ENCODE data around the gene TMEM123. TPM values are rescaled to one million over a fixed set of nuclear protein-coding genes. Genes with fewer than 3 reads are reported as not detected.

Gene TMEM123
- total RNA-seq, 6 experiments from 2014 or later, result 128 to 197 (median 161) TPM

DNA sequence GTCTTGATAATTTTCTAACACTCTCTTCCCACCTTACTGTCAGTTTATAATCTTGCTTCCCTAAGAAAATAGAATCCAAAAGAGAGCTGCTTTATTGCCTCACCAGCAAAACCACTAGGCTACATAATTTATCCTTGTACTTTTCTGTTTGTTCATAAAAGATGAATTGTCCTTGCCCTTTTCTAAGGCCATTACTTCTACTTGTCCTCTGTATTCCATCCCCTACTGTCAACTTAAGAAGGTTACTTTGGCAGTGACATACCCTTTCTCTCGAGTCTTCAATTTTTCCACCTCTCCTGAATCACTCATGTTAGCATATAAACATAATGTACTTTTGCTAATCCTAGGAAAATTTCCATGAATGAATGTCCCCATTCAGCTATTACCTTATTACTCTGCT lies 87.6 kb downstream of the TMEM123 start:
- no peaks in the 10 kb centered on the region for H3K9me3 Mint-ChIP-seq

DNA sequence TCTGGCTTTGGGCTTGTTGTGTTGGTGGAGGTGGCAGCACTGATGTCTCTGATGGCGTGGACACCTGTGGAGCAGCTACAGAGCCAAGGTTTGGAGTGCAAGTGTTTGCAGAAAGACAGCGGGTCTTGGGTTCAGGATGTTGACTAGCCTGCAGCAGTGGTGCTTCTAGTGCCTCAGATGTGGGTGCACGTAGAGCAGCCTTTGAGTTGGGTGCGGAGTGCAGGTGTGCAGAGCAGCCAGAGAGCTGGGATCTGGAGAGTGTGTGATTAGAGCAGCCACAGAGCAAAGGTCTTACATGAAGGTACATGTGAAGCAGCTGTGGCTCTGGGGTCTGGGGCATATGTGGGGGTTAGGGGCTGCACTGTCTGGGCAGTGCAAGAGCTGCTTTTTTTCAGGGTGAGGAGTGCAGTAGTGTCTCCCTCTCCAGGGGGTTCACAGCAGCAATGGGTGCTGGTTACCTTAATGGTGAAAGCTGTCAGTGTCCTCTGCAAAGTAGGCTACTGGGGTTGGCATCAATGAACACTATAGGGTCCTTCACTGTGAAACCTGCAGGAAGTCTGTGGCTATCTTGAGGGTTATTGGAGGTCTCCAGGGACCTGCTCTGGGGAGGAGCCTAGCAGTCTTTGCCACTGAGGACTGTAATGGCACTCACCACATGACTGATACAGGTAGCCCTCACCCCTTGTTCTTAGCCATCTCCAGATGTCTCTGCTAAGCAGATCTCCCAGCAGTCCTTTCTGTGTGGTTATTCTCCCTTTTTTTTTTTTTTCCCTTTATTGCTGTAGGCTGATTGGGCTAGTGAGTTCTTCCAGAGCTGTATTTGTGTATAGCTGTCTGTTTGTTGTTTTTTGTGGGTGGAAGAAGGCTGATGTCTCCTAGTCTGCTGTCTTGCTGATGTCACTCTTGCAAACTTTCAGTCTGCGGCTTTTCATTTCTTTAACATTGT lies 91.2 kb downstream of the TMEM123 start:
- Mint-ChIP-seq H3K4me1 (ENCODE audit: low read depth) (peaks cover 45% of the 10 kb centered on the region), H3K36me3 (ENCODE audit: low read depth) (peaks cover 60% of the 10 kb centered on the region), H3K27ac (peak overlapping the region; percentile 28; the same call in 1 of the 2 replicates), H3K9me3 (no peaks in the 10 kb centered on the region), H3K4me3 (no peak overlapping the region), H3K27me3 (ENCODE audit: insufficient read depth) (peaks cover 2% of the 10 kb centered on the region)
- DNase-seq, result no peak
- TF ChIP-seq, protein P1, sequence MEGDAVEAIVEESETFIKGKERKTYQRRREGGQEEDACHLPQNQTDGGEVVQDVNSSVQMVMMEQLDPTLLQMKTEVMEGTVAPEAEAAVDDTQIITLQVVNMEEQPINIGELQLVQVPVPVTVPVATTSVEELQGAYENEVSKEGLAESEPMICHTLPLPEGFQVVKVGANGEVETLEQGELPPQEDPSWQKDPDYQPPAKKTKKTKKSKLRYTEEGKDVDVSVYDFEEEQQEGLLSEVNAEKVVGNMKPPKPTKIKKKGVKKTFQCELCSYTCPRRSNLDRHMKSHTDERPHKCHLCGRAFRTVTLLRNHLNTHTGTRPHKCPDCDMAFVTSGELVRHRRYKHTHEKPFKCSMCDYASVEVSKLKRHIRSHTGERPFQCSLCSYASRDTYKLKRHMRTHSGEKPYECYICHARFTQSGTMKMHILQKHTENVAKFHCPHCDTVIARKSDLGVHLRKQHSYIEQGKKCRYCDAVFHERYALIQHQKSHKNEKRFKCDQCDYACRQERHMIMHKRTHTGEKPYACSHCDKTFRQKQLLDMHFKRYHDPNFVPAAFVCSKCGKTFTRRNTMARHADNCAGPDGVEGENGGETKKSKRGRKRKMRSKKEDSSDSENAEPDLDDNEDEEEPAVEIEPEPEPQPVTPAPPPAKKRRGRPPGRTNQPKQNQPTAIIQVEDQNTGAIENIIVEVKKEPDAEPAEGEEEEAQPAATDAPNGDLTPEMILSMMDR (IDR thresholded peaks at IDR 0.05), result no peak

More for the DNA sequence above, 87.6 kb downstream of the TMEM123 start:
- Mint-ChIP-seq H3K4me1 (ENCODE audit: low read depth) (peaks cover 20% of the 10 kb centered on the region), H3K36me3 (ENCODE audit: low read depth) (peaks cover 64% of the 10 kb centered on the region), H3K27me3 (ENCODE audit: insufficient read depth) (no peaks in the 10 kb centered on the region), H3K27ac (peak overlapping the region; percentile 17), H3K4me3 (no peak overlapping the region)
- no peak for DNase-seq
- TF ChIP-seq, protein P1 (IDR thresholded peaks at IDR 0.05), result no peak

DNA sequence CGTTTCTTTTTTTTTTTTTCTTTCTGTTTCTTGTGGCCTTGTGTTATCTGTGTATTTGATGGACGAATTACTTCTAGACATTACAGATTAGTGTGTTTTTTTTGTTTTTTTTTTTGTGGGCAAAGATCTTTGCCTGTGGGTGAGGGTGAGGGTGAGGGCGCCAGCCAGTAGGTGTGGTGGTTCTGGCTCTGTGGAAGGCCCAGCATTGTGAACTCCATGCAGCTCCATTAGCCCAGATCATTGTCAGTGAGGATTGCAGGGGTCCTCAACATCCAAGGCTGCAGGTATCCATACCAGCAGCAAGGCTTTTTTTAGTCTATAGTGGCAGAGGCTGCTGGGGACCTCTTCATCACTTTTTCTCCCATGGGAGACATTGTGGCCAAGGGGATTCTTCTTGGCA lies 91.9 kb downstream of the TMEM123 start:
- Mint-ChIP-seq H3K36me3 (ENCODE audit: low read depth) (peaks cover 58% of the 10 kb centered on the region), H3K4me3 (no peak overlapping the region), H3K27ac (peak overlapping the region; percentile 28)

DNA sequence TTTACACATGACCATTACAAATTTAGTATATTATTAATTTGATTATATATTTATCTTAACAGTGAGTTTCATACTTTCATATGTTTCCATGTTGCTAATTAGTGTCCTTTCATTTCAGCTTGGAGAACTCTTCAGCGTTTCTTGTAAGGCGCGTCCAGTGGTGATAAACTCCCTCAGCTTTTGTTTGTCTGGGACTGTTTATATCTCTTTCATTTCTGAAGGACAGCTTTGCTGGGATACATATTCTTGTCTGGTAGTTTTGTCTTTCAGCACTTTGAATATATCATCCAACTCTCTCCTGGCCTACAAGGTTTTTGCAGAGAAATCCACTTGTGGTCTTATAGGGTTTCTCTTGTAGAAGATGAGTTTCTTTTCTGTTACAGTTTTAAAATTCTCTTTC lies 93.2 kb downstream of the TMEM123 start:
- TF ChIP-seq, protein P1 (IDR thresholded peaks at IDR 0.05), result no peak
- Mint-ChIP-seq H3K4me3 (no peak overlapping the region), H3K27me3 (ENCODE audit: insufficient read depth) (peaks cover 2% of the 10 kb centered on the region), H3K4me1 (ENCODE audit: low read depth) (peaks cover 61% of the 10 kb centered on the region), H3K27ac (no peak overlapping the region; the same call in 1 of the 2 replicates), H3K36me3 (ENCODE audit: low read depth) (peaks cover 59% of the 10 kb centered on the region), H3K9me3 (no peaks in the 10 kb centered on the region)
- DNase-seq, result no peak

More for the DNA sequence above, 91.9 kb downstream of the TMEM123 start:
- TF ChIP-seq, protein P1 (IDR thresholded peaks at IDR 0.05), result no peak
- Mint-ChIP-seq H3K9me3 (no peaks in the 10 kb centered on the region), H3K27me3 (ENCODE audit: insufficient read depth) (peaks cover 2% of the 10 kb centered on the region), H3K4me1 (ENCODE audit: low read depth) (peaks cover 48% of the 10 kb centered on the region)
- no peak for DNase-seq

DNA sequence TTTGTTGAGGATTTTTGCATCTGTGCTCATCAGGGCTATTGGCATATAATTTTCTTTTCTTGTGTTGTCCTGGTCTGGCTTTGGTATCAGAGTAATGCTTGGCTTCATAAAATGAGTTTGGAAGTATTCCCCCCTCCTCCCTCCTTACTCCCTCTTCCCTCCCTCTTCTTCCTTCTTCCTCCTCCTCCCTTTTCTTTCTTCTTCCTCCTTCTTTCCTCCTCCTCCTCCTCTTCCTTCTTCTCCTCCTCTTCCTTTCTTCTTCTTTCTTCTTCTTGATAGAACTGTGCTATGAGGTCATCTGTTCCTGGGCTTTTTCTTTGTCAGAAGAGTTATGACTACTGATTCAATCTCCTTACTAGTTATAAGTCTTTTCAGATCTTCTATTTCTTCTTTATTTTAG lies 95.4 kb downstream of the TMEM123 start:
- Mint-ChIP-seq H3K4me3 (peak overlapping the region; percentile 18), H3K9me3 (no peaks in the 10 kb centered on the region), H3K4me1 (ENCODE audit: low read depth) (peaks cover 68% of the 10 kb centered on the region), H3K36me3 (ENCODE audit: low read depth) (peaks cover 70% of the 10 kb centered on the region), H3K27ac (peak overlapping the region; percentile 2; the same call in 1 of the 2 replicates), H3K27me3 (ENCODE audit: insufficient read depth) (peaks cover 2% of the 10 kb centered on the region)
- DNase-seq, result no peak
- TF ChIP-seq, protein P1 (IDR thresholded peaks at IDR 0.05), result no peak
